ENCODE results near the gene LARP1. TPM values are rescaled to one million over a fixed set of nuclear protein-coding genes. Genes with fewer than 3 reads are reported as not detected.
A peak's percentile ranks its signal among the peaks of the same experiment; 100 is the strongest.

The LARP1 gene
- total and polyA plus RNA-seq, 12 donors: 26.4 to 197 (median 163) TPM

DNA sequence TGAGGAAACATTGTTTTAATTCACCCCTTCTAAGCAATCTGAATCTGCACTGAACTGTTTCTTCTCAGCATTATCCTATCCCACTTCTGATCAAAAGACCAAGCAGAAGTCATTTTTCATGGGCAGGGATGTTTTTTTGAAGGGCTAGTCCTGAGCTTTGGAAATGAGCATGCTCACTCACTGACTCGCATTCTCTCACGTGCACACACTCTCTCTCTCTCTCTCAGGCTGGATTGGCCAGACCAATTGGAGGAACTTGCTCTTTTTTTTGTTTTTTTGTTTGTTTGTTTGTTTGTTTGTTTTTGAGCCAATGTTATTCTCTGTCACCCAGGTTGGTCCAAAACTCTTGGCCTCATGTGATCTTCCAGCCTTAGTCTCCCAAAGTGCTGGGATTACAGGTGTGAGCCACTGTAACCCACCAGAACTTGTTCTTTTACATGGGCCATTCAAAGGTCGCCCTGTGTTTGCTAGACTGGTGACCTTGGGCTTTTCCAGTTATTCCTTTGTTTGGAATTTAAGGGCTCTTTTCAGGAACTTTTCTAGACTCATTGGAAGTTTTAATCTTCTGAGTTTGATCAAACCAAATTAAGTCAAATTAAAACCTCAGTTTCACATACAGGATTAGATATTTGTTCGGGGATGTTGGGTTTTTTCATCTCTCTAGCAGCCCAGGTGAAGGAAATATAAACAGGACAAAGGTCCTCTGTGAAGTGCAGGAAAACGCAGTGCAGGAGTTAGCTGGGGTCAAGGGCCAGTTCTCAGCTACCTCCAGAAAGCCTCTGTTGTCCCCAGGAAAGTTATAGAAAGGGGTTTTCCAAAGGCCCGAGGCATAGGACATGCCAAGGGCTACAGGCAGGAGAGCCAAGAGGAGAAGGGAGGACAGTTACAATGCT lies 82.1 kb downstream of the LARP1 start:
- intact Hi-C loops (cut with DNase I): no loop called here
- ATAC-seq (no peak), DNase-seq (no peak)
- Histone ChIP-seq H3K27ac (no peak overlapping the region), H3K9me3 (no peaks in the 10 kb centered on the region), H3K4me3 (no peak overlapping the region), H3K4me1 (peaks cover 9 to 38% (median 18%) of the 10 kb centered on the region in 9 donors), H3K27me3 (no peaks in the 10 kb centered on the region), H3K36me3 (peaks cover 0 to 82% (median 5%) of the 10 kb centered on the region in 9 donors)
- WGBS, 2 donors: 91 to 93% methylated on average over 6 of the region's 6 CpGs
- TF ChIP-seq, protein P1, sequence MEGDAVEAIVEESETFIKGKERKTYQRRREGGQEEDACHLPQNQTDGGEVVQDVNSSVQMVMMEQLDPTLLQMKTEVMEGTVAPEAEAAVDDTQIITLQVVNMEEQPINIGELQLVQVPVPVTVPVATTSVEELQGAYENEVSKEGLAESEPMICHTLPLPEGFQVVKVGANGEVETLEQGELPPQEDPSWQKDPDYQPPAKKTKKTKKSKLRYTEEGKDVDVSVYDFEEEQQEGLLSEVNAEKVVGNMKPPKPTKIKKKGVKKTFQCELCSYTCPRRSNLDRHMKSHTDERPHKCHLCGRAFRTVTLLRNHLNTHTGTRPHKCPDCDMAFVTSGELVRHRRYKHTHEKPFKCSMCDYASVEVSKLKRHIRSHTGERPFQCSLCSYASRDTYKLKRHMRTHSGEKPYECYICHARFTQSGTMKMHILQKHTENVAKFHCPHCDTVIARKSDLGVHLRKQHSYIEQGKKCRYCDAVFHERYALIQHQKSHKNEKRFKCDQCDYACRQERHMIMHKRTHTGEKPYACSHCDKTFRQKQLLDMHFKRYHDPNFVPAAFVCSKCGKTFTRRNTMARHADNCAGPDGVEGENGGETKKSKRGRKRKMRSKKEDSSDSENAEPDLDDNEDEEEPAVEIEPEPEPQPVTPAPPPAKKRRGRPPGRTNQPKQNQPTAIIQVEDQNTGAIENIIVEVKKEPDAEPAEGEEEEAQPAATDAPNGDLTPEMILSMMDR (IDR thresholded peaks at IDR 0.05): no peak

DNA sequence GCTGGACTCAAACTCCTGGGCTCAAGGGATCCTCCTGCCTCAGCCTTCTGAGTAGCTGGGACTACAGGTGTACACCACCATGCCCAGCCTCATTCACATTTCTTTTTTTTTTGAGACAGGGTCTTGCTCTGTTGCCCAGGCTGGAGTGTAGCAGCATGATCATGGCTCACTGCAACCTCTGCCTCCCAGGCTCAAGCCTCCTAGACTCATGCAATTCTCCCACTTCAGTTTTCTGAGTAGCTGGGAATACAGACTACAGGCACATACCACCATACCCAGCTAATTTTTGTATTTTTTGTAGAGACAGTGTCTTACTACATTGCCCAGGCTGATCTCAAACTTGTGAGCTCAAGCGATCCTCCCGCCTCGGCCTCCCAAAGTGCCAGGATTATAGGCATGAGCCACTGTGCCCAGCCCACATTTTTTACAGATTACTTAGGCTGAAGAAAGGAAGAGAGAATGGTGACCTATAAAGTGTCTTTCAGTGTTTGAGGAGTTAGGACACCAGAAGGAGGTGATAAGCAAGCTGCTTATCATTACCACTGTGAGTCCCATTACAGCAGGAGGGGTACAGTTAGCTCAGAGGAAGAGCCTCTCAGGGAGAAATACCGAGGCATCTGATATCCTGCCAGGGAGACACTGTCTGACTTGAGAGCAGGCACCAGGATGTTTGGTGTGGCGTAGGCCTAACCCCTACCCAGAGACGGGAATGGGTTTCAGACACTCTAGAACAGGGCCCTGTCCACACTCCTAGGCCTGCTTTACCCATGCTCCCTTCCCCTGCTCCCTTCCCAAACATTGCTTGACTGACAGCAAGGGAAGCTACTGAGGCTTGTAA lies 85.5 kb downstream of the LARP1 start:
- Histone ChIP-seq H3K36me3 (peaks cover 0 to 84% (median 5%) of the 10 kb centered on the region in 9 donors), H3K27ac (no peak overlapping the region), H3K4me3 (no peak overlapping the region), H3K27me3 (no peaks in the 10 kb centered on the region), H3K9me3 (no peaks in the 10 kb centered on the region), H3K4me1 (peaks cover 4 to 52% (median 23%) of the 10 kb centered on the region in 9 donors)
- intact Hi-C loops (cut with DNase I): no loop called here
- TF ChIP-seq, protein P1 (IDR thresholded peaks at IDR 0.05): no peak
- DNase-seq (no peak), ATAC-seq (peak in 3 of 8 donors; percentile 28 to 42 (median 34))
- WGBS, 2 donors: 68 to 74% methylated on average over 6 of the region's 6 CpGs

DNA sequence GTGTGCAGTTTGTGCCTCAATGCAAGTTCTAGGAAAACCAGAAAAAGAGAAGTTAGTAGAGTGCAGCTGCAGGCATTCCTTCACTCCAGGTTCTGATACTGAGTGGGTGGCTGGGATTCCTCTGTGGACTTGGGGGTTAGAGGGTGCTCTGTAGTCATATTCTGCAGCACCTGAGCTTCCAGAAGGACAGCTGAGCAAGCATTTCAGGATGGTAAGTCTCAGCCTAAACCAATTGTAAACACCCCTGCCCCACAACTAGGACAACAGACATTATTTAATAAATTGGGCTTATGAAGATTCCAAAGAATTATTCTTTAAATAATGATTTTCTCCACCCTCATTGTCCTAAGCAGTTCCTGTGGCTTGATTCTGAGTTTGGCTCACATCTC lies 86.1 kb downstream of the LARP1 start:
- TF ChIP-seq, protein P1 (IDR thresholded peaks at IDR 0.05): no peak
- H3K27me3 ChIP-seq: no peaks in the 10 kb centered on the region
- no peaks in the 10 kb centered on the region for H3K9me3 ChIP-seq
- no peak overlapping the region for H3K27ac ChIP-seq
- H3K4me1 ChIP-seq: peaks cover 0 to 50% (median 18%) of the 10 kb centered on the region in 9 donors
- no peak overlapping the region for H3K4me3 ChIP-seq
- H3K36me3 ChIP-seq: peaks cover 0 to 80% (median 5%) of the 10 kb centered on the region in 9 donors
- intact Hi-C loops (cut with DNase I): no loop called here
- ATAC-seq: peak in 2 of 8 donors; percentile 7 to 19
- DNase-seq: no peak

Data from heart right ventricle (tissue), 16 donors.